ENCODE measurements around the gene ZSWIM4. TPM values are rescaled to one million over a fixed set of nuclear protein-coding genes. Genes with fewer than 3 reads are reported as not detected.
A peak's percentile ranks its signal among the peaks of the same experiment; 100 is the strongest.

Gene ZSWIM4
- total RNA-seq, 1 experiment from 2014 or later: 11.5 TPM

- Mint-ChIP-seq H3K4me1 (ENCODE audit: low read depth, unreplicated experiment) (peaks cover 19% of the 10 kb centered on the region), H3K36me3 (ENCODE audit: insufficient read depth, unreplicated experiment) (peaks cover 27% of the 10 kb centered on the region), H3K27me3 (ENCODE audit: unreplicated experiment) (no peaks in the 10 kb centered on the region), H3K4me3 (ENCODE audit: low read depth, unreplicated experiment) (no peak overlapping the region), H3K27ac (ENCODE audit: unreplicated experiment) (no peak overlapping the region), H3K9me3 (ENCODE audit: low read depth, unreplicated experiment) (no peaks in the 10 kb centered on the region)
- BruUV-seq (replicated peaks): no TSS peak
- intact Hi-C loops (cut with micrococcal nuclease; ENCODE audit: unreplicated experiment): no loop called here
- DNase-seq: no peak
- no peak for TF ChIP-seq CTCF (IDR thresholded peaks at IDR 0.05; ENCODE audit: unreplicated experiment)
- CTCF ChIA-PET: no interaction called here
Observed at GRCh38 chr19:13868663-13869062, 73.4 kb downstream of the ZSWIM4 start.

GRCh38 chr19:13869281-13869680, 74.0 kb downstream of the ZSWIM4 start:
- no peak for DNase-seq
- no peak for TF ChIP-seq CTCF (IDR thresholded peaks at IDR 0.05; ENCODE audit: unreplicated experiment)
- CTCF ChIA-PET: interaction anchor here (0.6 kb wide), 1 partner anchor 175 kb away, joined by 5 read pairs; no protein-coding TSS in a partner anchor
- no peak overlapping the region for H3K27ac Mint-ChIP-seq (ENCODE audit: unreplicated experiment)
- intact Hi-C loops (cut with micrococcal nuclease; ENCODE audit: unreplicated experiment): no loop called here
- BruUV-seq (replicated peaks): no TSS peak
- H3K36me3 Mint-ChIP-seq (ENCODE audit: insufficient read depth, unreplicated experiment): peaks cover 21% of the 10 kb centered on the region
- H3K4me1 Mint-ChIP-seq (ENCODE audit: low read depth, unreplicated experiment): peaks cover 12% of the 10 kb centered on the region
- no peaks in the 10 kb centered on the region for H3K9me3 Mint-ChIP-seq (ENCODE audit: low read depth, unreplicated experiment)
- no peaks in the 10 kb centered on the region for H3K27me3 Mint-ChIP-seq (ENCODE audit: unreplicated experiment)
- no peak overlapping the region for H3K4me3 Mint-ChIP-seq (ENCODE audit: low read depth, unreplicated experiment)

GRCh38 chr19:13870873-13871272, 75.6 kb downstream of the ZSWIM4 start:
- no peak for DNase-seq
- intact Hi-C loops (cut with micrococcal nuclease; ENCODE audit: unreplicated experiment): no loop called here
- H3K27ac Mint-ChIP-seq (ENCODE audit: unreplicated experiment): no peak overlapping the region
- no peak for TF ChIP-seq CTCF (IDR thresholded peaks at IDR 0.05; ENCODE audit: unreplicated experiment)
- BruUV-seq (replicated peaks): no TSS peak
- H3K4me1 Mint-ChIP-seq (ENCODE audit: low read depth, unreplicated experiment): peaks cover 7% of the 10 kb centered on the region
- H3K36me3 Mint-ChIP-seq (ENCODE audit: insufficient read depth, unreplicated experiment): peaks cover 16% of the 10 kb centered on the region
- no peaks in the 10 kb centered on the region for H3K27me3 Mint-ChIP-seq (ENCODE audit: unreplicated experiment)
- no peaks in the 10 kb centered on the region for H3K9me3 Mint-ChIP-seq (ENCODE audit: low read depth, unreplicated experiment)
- no peak overlapping the region for H3K4me3 Mint-ChIP-seq (ENCODE audit: low read depth, unreplicated experiment)
- CTCF ChIA-PET: no interaction called here

GRCh38 chr19:13872339-13872694, 77.1 kb downstream of the ZSWIM4 start:
- Mint-ChIP-seq H3K4me3 (ENCODE audit: low read depth, unreplicated experiment) (peak overlapping the region; percentile 66), H3K4me1 (ENCODE audit: low read depth, unreplicated experiment) (no peaks in the 10 kb centered on the region), H3K9me3 (ENCODE audit: low read depth, unreplicated experiment) (no peaks in the 10 kb centered on the region), H3K27ac (ENCODE audit: unreplicated experiment) (peak overlapping the region; percentile 44), H3K36me3 (ENCODE audit: insufficient read depth, unreplicated experiment) (peaks cover 7% of the 10 kb centered on the region), H3K27me3 (ENCODE audit: unreplicated experiment) (no peaks in the 10 kb centered on the region)
- DNase-seq: no peak
- intact Hi-C loops (cut with micrococcal nuclease; ENCODE audit: unreplicated experiment): no loop called here
- CTCF ChIA-PET: interaction anchor here (0.6 to 0.7 kb wide), 5 partner anchors 14 to 601 kb away, joined by 3 to 11 read pairs (median 3); no protein-coding TSS in a partner anchor
- TF ChIP-seq CTCF (IDR thresholded peaks at IDR 0.05; ENCODE audit: unreplicated experiment): no peak
- no TSS peak for BruUV-seq (replicated peaks)

All from Calu3 (cell line).